H1 (cell line): ENCODE results near the gene OGDH.

Experiments
- CTCF ChIP-seq, 3 experiments: IDR thresholded peaks; 1 replicate in 2 of 3; 2 replicates in 1 of 3; pipeline versions ENCODE4 v1.5.1 to v1.6.1; 2011; ENCODE audit warnings: low read length in 3 of 3, mild to moderate bottlenecking in 3 of 3, inconsistent platforms in 2 of 3, low read depth in 1 of 3, moderate library complexity in 1 of 3; ENCODE audit not compliant: insufficient read depth in 1 of 3; ENCODE audit errors: control extremely low read depth in 1 of 3
- MAX ChIP-seq: IDR thresholded peaks from 2 replicates; pipeline ENCODE4 v1.6.1; 2012; ENCODE audit warnings: inconsistent platforms
- POU5F1 ChIP-seq: IDR thresholded peaks from 2 replicates; pipeline ENCODE4 v1.6.1; 2011; ENCODE audit warnings: low read depth, mild to moderate bottlenecking, low read length, moderate library complexity
- TEAD4 ChIP-seq: IDR thresholded peaks from 2 replicates; pipeline ENCODE4 v1.6.1; 2012; ENCODE audit warnings: low read depth, low read length, inconsistent platforms, mixed read lengths

- TF ChIP-seq CTCF (IDR thresholded peaks at IDR 0.05; ENCODE audit: control extremely low read depth in 1 of 3, insufficient read depth in 1 of 3, low read depth in 1 of 3, low read length in 3 of 3), result no peak
- TF ChIP-seq MAX, result no peak
- TF ChIP-seq POU5F1, result no peak
- no peak for TF ChIP-seq TEAD4
Measured at GRCh38 chr7:44713680-44714335, 107.4 kb downstream of the OGDH start.
